Stomach (tissue), 9 donors: Measurements from ENCODE around the gene PTMA. TPM values are rescaled to one million over a fixed set of nuclear protein-coding genes. Genes with fewer than 3 reads are reported as not detected.
A peak's percentile ranks its signal among the peaks of the same experiment; 100 is the strongest.
"Not testable (repeated sequence)": the region's sequence is repeated elsewhere in the genome, so short reads cannot be mapped to it uniquely, and the experiment has no call there.

Experiments used
- DNase-seq, 2 donors: peaks; one replicate each; pipeline versions ENCODE4 v3.0.0 to v3.0.0-alpha.2; 2013 to 2019
- H3K27ac ChIP-seq, 5 donors: fragments of 200-600 bp in 4 of 5; sonication (generic) in 4 of 5; one replicate each; pipeline ENCODE4 v1.5.1; 2013 to 2019; ENCODE audit warnings: mild to moderate bottlenecking in 1 of 5, moderate library complexity in 1 of 5
- H3K27me3 ChIP-seq, 3 donors: fragments of 200-600 bp; sonication (generic); one replicate each; pipeline ENCODE4 v1.5.1; 2017 to 2019; ENCODE audit warnings: mixed run types in 1 of 3
- H3K36me3 ChIP-seq, 4 donors: fragments of 200-600 bp; sonication (generic); 1 replicate in 3 of 4; 2 replicates in 1 of 4; pipeline ENCODE4 v1.5.1; 2016 to 2019
- H3K4me1 ChIP-seq, 4 donors: fragments of 200-600 bp; sonication (generic); one replicate each; pipeline ENCODE4 v1.5.1; 2016 to 2019
- H3K4me3 ChIP-seq, 4 donors: fragments of 200-600 bp; sonication (generic) in 3 of 4; one replicate each; pipeline ENCODE4 v1.5.1; 2016 to 2019; ENCODE audit warnings: mild to moderate bottlenecking in 1 of 4
- H3K9me3 ChIP-seq, 4 donors: fragments of 200-600 bp; sonication (generic); one replicate each; pipeline ENCODE4 v1.5.1; 2016 to 2019
- CTCF ChIP-seq, 7 experiments: fragments of 450-650 bp in 4 of 7; fragments of 200-600 bp in 3 of 7; sonication (generic) in 3 of 7; IDR thresholded peaks; one replicate each; pipeline ENCODE4 v1.5.1; 2016 to 2019; ENCODE audit warnings: antibody characterized with exemption in 7 of 7, control low read depth in 2 of 7, mild to moderate bottlenecking in 1 of 7
- EP300 ChIP-seq: sonication (generic); formaldehyde crosslinking; IDR thresholded peaks from one replicate; pipeline ENCODE4 v1.6.1; 2017; ENCODE audit warnings: antibody characterized with exemption
- POLR2A ChIP-seq, 4 donors: fragments of 450-650 bp; IDR thresholded peaks; one replicate each; pipeline ENCODE4 v1.6.1; 2016; ENCODE audit warnings: antibody characterized with exemption in 4 of 4, control low read depth in 2 of 4, mild to moderate bottlenecking in 1 of 4, moderate library complexity in 1 of 4
- POLR2AphosphoS5 ChIP-seq, 3 donors: sonication (generic); formaldehyde crosslinking; IDR thresholded peaks; one replicate each; pipeline ENCODE4 v1.6.1; 2016; ENCODE audit warnings: antibody characterized with exemption in 3 of 3
- WGBS, 5 donors: extraction: QIAGEN DNeasy Blood & Tissue Kit in 3 of 5; methylation state at CpG; one replicate each; pipeline versions ENCODE4 v1.1.5 to v1.1.7; 2013 to 2018; 5-methylcytosine and 5-hydroxymethylcytosine counted together
- intact Hi-C: fragments of 100-400 bp; cut with DNase I; formaldehyde crosslinking; loops from one replicate; pipeline ENCODE4 v1.15.1; 2023; ENCODE audit warnings: low total_unique reads
- polyA plus RNA-seq, 3 donors: library from polyadenylated mRNA; stranded (reverse); fragments of 200-250 nt; gene quantifications; one replicate each; pipeline ENCODE4 v1.2.3, GENCODE V29; 2013
- total RNA-seq, 5 donors: library from RNA; depleted of rRNA; stranded (reverse); fragments of >200 nt; gene quantifications; one replicate each; pipeline versions ENCODE4 v1.1.0 to v1.2.3, GENCODE V29; 2014 to 2016
- donor health status: healthy with polysubstance abuse.
- donor health status: Bipolar disorder and iron deficiency.
- donor health status: healthy.

Gene PTMA
- total and polyA plus RNA-seq, 8 donors: 244 to 2,006 (median 1,059) TPM

- intact Hi-C loops: loop anchor here (5.0 kb wide), 2 partner anchors 33 to 103 kb away; no protein-coding TSS in a partner anchor
- Histone ChIP-seq H3K27me3 (no peaks in the 10 kb centered on the region), H3K4me1 (peaks cover 32 to 56% (median 55%) of the 10 kb centered on the region in 4 donors), H3K36me3 (peaks cover 20 to 27% (median 24%) of the 10 kb centered on the region in 4 donors), H3K27ac (peak overlapping the region; percentile 96 to 100 (median 100)), H3K4me3 (peak overlapping the region; percentile 82 to 97 (median 90)), H3K9me3 (no peaks in the 10 kb centered on the region)
- peak; percentile 91 to 95 for DNase-seq
- 0 to 1% (median 0%) methylated on average over 17 to 105 of the region's 105 CpGs for WGBS, 5 donors
- TF ChIP-seq EP300 (no peak), CTCF (IDR thresholded peaks at IDR 0.05) (peak in 3 of 7 experiments; percentile 68 to 97 (median 79)), POLR2A (IDR thresholded peaks at IDR 0.05) (peak in 1 of 4 donors; percentile 14), POLR2AphosphoS5 (IDR thresholded peaks at IDR 0.05) (peak; percentile 45 to 90 (median 88))
Measured at GRCh38 chr2:231709981-231710798, 1.9 kb downstream of the PTMA start.

- peak; percentile 27 to 68 for DNase-seq
- Histone ChIP-seq H3K27me3 (no peaks in the 10 kb centered on the region), H3K36me3 (peaks cover 20 to 27% (median 24%) of the 10 kb centered on the region in 4 donors), H3K4me3 (peak overlapping the region; percentile 82 to 97 (median 90)), H3K4me1 (peaks cover 23 to 51% (median 49%) of the 10 kb centered on the region in 4 donors), H3K27ac (peak overlapping the region; percentile 96 to 100 (median 100)), H3K9me3 (no peaks in the 10 kb centered on the region)
- intact Hi-C loops: loop anchor here (5.0 kb wide), 2 partner anchors 34 to 104 kb away; no protein-coding TSS in a partner anchor
- TF ChIP-seq EP300: no peak
- no peak for TF ChIP-seq POLR2AphosphoS5 (IDR thresholded peaks at IDR 0.05)
- WGBS, 5 donors: 1 to 2% (median 2%) methylated on average over 38 to 43 of the region's 43 CpGs
Measured at GRCh38 chr2:231710799-231711676, 2.7 kb downstream of the PTMA start.

- no peak for DNase-seq
- intact Hi-C loops: loop anchor here (5.0 kb wide), 2 partner anchors 35 to 105 kb away; no protein-coding TSS in a partner anchor
- peak overlapping the region; percentile 82 to 97 (median 90) for H3K4me3 ChIP-seq
- H3K27me3 ChIP-seq: no peaks in the 10 kb centered on the region
- H3K9me3 ChIP-seq: no peaks in the 10 kb centered on the region
- no peak for TF ChIP-seq CTCF (IDR thresholded peaks at IDR 0.05)
- 9 to 21% (median 17%) methylated on average over 9 of the region's 9 CpGs for WGBS, 5 donors
- peaks cover 20 to 27% (median 24%) of the 10 kb centered on the region in 4 donors for H3K36me3 ChIP-seq
- peak overlapping the region; percentile 16 to 100 (median 100) for H3K27ac ChIP-seq
- peaks cover 23 to 50% (median 47%) of the 10 kb centered on the region in 4 donors for H3K4me1 ChIP-seq
Measured at GRCh38 chr2:231711677-231712450, 3.5 kb downstream of the PTMA start.

- intact Hi-C loops: loop anchor here (5.0 kb wide), 2 partner anchors 35 to 105 kb away; no protein-coding TSS in a partner anchor
- DNase-seq, H3K27me3 ChIP-seq, H3K9me3 ChIP-seq: not testable (repeated sequence)
- WGBS, 5 donors: 37 to 46% (median 43%) methylated on average over 18 of the region's 18 CpGs
- peaks cover 23 to 50% (median 46%) of the 10 kb centered on the region in 4 donors for H3K4me1 ChIP-seq
- peaks cover 20 to 27% (median 24%) of the 10 kb centered on the region in 4 donors for H3K36me3 ChIP-seq
- H3K27ac ChIP-seq: peak overlapping the region in 4 of 5 donors; percentile 99 to 100 (median 100)
- H3K4me3 ChIP-seq: peak overlapping the region in 3 of 4 donors; percentile 82 to 97 (median 87)
Measured at GRCh38 chr2:231712451-231713021, 4.2 kb downstream of the PTMA start.

GRCh38 chr2:231713406-231713729 lies 5.0 kb downstream of the PTMA start:
- H3K4me3 ChIP-seq, H3K9me3 ChIP-seq, H3K27me3 ChIP-seq, DNase-seq: not testable (repeated sequence)
- intact Hi-C loops: loop anchor here (5.0 kb wide), 2 partner anchors 36 to 106 kb away; no protein-coding TSS in a partner anchor
- H3K4me1 ChIP-seq: peaks cover 23 to 50% (median 45%) of the 10 kb centered on the region in 4 donors
- peaks cover 20 to 27% (median 24%) of the 10 kb centered on the region in 4 donors for H3K36me3 ChIP-seq
- H3K27ac ChIP-seq: peak overlapping the region; percentile 20 to 100 (median 76)
